Epithelial cell of alveolus of lung (primary cell): ENCODE results near the gene LDLRAD4. TPM values are rescaled to one million over a fixed set of nuclear protein-coding genes. Genes with fewer than 3 reads are reported as not detected.

Source experiments
- total RNA-seq: library from RNA; depleted of rRNA; stranded (reverse); fragments of >200 nt; gene quantifications from 2 replicates; pipeline ENCODE4 v1.2.1, GENCODE V29; 2015

The LDLRAD4 gene
- 0.52 and 0.80 TPM in 2 replicates for total RNA-seq

GRCh38 chr18:13218368-13218991 is at the start of gene LDLRAD4:
TSS of gene LDLRAD4 (plus strand) at chr18:13218760.

Other genes with a start within 250 kb of the LDLRAD4 start
- gene CEP192, start 227.4 kb upstream of the LDLRAD4 start, total RNA-seq: 13.4 and 17.6 TPM in 2 replicates